GM06990 (cell line): Measurements from ENCODE around the gene PGAP3.

Experiments
- DNase-seq: peaks from one replicate; pipeline ENCODE4 v3.0.0-alpha.2; 2011; ENCODE audit not compliant: insufficient read length; ENCODE audit errors: extremely low read depth
- H3K27me3 ChIP-seq: replicated peaks from 2 replicates; pipeline ENCODE4 v1.6.0; 2011; ENCODE audit warnings: low read length; ENCODE audit not compliant: control insufficient read depth, insufficient read depth
- H3K36me3 ChIP-seq: 2 replicates; pipeline ENCODE4 v1.5.1; 2011; ENCODE audit warnings: low read length; ENCODE audit not compliant: control insufficient read depth, insufficient read depth
- H3K4me3 ChIP-seq: replicated peaks from 2 replicates; pipeline ENCODE4 v1.5.1; 2011; ENCODE audit warnings: low read depth, mild to moderate bottlenecking, control low read depth, low read length
- CTCF ChIP-seq: IDR thresholded peaks from 2 replicates; pipeline ENCODE4 v1.5.1; 2011; ENCODE audit warnings: low read length, control low read depth, mild to moderate bottlenecking, inconsistent platforms; ENCODE audit not compliant: insufficient read depth, poor library complexity, severe bottlenecking

Gene PGAP3

DNA sequence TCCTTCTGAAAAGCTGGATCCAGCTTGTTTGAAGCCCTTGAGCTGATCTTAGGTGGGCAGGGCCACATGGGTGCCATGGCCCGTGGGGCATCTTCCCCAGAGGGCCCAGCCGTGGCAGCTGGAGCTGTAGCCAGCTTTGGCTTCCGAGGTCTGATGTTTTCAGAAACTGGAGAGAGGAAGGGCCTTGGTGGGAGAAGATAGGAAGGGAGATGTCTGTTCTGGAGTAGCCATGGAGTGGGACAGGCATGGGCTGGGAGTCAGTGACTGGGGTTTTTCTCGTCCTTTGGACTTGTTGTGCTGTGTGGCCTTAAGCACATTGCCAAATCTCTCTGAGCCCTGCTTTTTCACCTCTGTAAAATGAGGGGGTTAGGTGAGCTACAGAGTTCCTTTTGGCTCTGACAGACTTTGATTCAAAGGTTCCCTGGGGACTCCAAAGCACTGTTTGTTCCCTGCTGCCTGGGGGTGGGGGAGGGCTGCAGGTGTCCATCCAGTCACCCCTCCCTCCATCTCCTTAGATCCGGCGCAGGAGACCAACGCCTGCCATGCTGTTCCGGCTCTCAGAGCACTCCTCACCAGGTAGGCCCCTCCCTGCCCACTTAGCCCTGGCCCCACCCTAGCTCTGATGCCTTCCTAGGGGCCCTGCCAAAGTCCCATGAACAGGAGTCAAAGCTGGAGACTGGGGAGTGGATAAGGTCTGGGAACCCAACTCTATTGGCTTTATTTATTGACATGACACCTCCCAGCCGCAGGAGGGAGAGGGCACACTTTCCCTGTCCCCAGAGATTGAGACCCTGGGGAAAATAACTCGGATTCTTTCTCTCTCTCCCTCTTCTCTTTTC is 59.0 kb downstream of the PGAP3 start:
- no peak overlapping the region for H3K4me3 ChIP-seq
- TF ChIP-seq CTCF: no peak
- no peaks in the 10 kb centered on the region; the same call in 1 of the 2 replicates for H3K27me3 ChIP-seq
- no peak for DNase-seq
- H3K36me3 ChIP-seq: no peaks in the 10 kb centered on the region

- Histone ChIP-seq H3K27me3 (no peaks in the 10 kb centered on the region; the same call in 1 of the 2 replicates), H3K4me3 (no peak overlapping the region), H3K36me3 (no peaks in the 10 kb centered on the region)
- TF ChIP-seq CTCF: no peak
- no peak for DNase-seq
Measured at GRCh38 chr17:39627712-39628516, 59.9 kb downstream of the PGAP3 start.

- DNase-seq: no peak
- H3K36me3 ChIP-seq: no peaks in the 10 kb centered on the region
- no peak overlapping the region for H3K4me3 ChIP-seq
- no peaks in the 10 kb centered on the region; the same call in 1 of the 2 replicates for H3K27me3 ChIP-seq
- TF ChIP-seq CTCF: no peak
Measured at GRCh38 chr17:39627047-39627711, 60.7 kb downstream of the PGAP3 start.

DNA sequence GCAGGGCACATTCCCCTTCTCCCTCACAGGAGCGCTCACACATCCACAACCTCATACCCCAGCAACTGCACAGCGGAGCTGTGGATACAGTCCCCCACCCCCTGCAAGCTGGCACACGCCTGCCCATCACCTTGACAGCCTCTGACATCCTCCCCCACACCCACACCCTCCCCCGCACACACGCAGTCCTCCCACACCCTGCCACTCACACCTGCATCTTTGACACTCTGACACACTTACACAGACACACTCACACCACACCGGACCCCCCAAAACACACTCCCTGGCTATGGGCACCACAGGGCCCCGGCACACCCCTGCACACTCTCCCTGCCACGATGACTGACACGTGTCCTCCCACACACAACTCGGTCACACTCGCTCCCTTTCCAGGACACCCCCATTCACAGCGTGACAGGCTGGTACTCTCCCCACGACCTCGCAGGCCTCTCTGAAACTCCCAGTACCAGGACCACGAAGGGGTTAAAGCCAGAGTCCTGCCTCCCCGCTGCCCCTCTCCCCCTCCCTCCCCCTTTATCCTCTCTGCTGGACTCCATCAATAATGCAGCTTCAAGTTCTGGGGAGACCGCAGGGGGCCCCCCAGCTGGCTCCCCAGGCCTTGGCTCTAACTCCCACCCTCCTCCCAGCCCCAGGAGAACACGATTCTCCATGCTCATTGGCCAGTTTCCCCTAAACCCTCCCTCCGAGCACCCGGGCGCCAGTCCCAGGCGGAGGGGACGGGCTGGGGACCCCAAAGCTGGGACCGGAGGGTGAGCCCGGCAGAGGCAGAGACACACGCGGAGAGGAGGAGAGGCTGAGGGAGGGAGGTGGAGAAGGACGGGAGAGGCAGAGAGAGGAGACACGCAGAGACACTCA is 61.4 kb downstream of the PGAP3 start, which contains the start of gene PPP1R1B:
PPP1R1B (plus strand) TSS at position 782 of the 876 bp plus-strand sequence. CDS start 441 bp downstream, outside the sequence.
- no peak for TF ChIP-seq CTCF
- DNase-seq: no peak
- no peak within 1 kb of the TSS for H3K4me3 ChIP-seq

More for the DNA sequence above, 61.4 kb downstream of the PGAP3 start, which contains the start of gene PPP1R1B:
- H3K36me3 ChIP-seq: no peaks in the 10 kb centered on the region
- H3K27me3 ChIP-seq: no peaks in the 10 kb centered on the region; the same call in 1 of the 2 replicates
